SK-N-MC (cell line): ENCODE results near the gene PRKAB2.

Experiments
- DNase-seq: peaks from one replicate; pipeline ENCODE4 v3.0.0-alpha.2; 2011; ENCODE audit warnings: low read depth, low spot score
- H3K27ac ChIP-seq: fragments of 200-600 bp; sonication (generic); 2 replicates; pipeline ENCODE4 v1.5.1; 2016; ENCODE audit warnings: mixed run types
- H3K36me3 ChIP-seq: fragments of 200-600 bp; sonication (generic); 2 replicates; pipeline ENCODE4 v1.6.1; 2017; ENCODE audit warnings: antibody characterized with exemption, low read length, mixed read lengths; ENCODE audit not compliant: insufficient read depth
- H3K4me3 ChIP-seq: fragments of 200-600 bp; sonication (generic); 2 replicates; pipeline ENCODE4 v1.5.1; 2016
- H3K9ac ChIP-seq: fragments of 200-600 bp; sonication (generic); 2 replicates; pipeline ENCODE4 v1.8.0; 2017; ENCODE audit warnings: mixed run types, mixed read lengths; ENCODE audit not compliant: insufficient read length
- H3K9me3 ChIP-seq: fragments of 200-600 bp; sonication (generic); 2 replicates; pipeline ENCODE4 v1.6.1; 2017; ENCODE audit warnings: low read depth, mild to moderate bottlenecking, antibody characterized with exemption, low read length, moderate library complexity, mixed read lengths
- EZH2 ChIP-seq: fragments of 200-600 bp; sonication (generic); IDR thresholded peaks from one replicate; pipeline ENCODE4 v1.6.1; 2017; ENCODE audit warnings: antibody characterized with exemption
- FOXP2 ChIP-seq: optimal IDR thresholded peaks from 2 replicates; pipeline ENCODE3; 2011; ENCODE audit warnings: mild to moderate bottlenecking, moderate library complexity; ENCODE audit not compliant: insufficient read depth; ENCODE audit errors: extremely low read length, control extremely low read depth
- POLR2AphosphoS5 ChIP-seq: IDR thresholded peaks from 2 replicates; pipeline ENCODE4 v1.6.1; 2012; ENCODE audit warnings: mild to moderate bottlenecking, low read depth, low read length, borderline replicate concordance

PRKAB2 gene

GRCh38 chr1:147211577-147211976 lies 39.3 kb upstream of the PRKAB2 start:
- Histone ChIP-seq H3K9me3 (no peaks in the 10 kb centered on the region), H3K9ac (no peak overlapping the region), H3K27ac (no peak overlapping the region), H3K4me3 (no peak overlapping the region), H3K36me3 (no peaks in the 10 kb centered on the region)
- TF ChIP-seq EZH2, result no peak
- TF ChIP-seq FOXP2, result no peak
- no peak for TF ChIP-seq POLR2AphosphoS5
- DNase-seq, result no peak

GRCh38 chr1:147210987-147211386 lies 38.7 kb upstream of the PRKAB2 start:
- Histone ChIP-seq H3K9ac (no peak overlapping the region), H3K27ac (no peak overlapping the region), H3K9me3 (no peaks in the 10 kb centered on the region), H3K4me3 (no peak overlapping the region), H3K36me3 (no peaks in the 10 kb centered on the region)
- DNase-seq, result no peak
- no peak for TF ChIP-seq FOXP2
- no peak for TF ChIP-seq POLR2AphosphoS5
- no peak for TF ChIP-seq EZH2

- Histone ChIP-seq H3K4me3 (no peak overlapping the region), H3K36me3 (no peaks in the 10 kb centered on the region), H3K27ac (no peak overlapping the region), H3K9ac (no peak overlapping the region), H3K9me3 (no peaks in the 10 kb centered on the region)
- DNase-seq, result no peak
- TF ChIP-seq POLR2AphosphoS5 (no peak), FOXP2 (no peak), EZH2 (no peak)
Measured at GRCh38 chr1:147209825-147210821, 37.9 kb upstream of the PRKAB2 start.

GRCh38 chr1:147208619-147209018 lies 36.3 kb upstream of the PRKAB2 start:
- H3K9me3 ChIP-seq, result no peaks in the 10 kb centered on the region
- no peak for DNase-seq
- H3K36me3 ChIP-seq, result no peaks in the 10 kb centered on the region
- TF ChIP-seq EZH2 (no peak), FOXP2 (no peak), POLR2AphosphoS5 (no peak)
- H3K4me3 ChIP-seq, result no peak overlapping the region
- no peak overlapping the region for H3K9ac ChIP-seq
- no peak overlapping the region for H3K27ac ChIP-seq

- Histone ChIP-seq H3K9ac (no peak overlapping the region), H3K36me3 (no peaks in the 10 kb centered on the region), H3K9me3 (no peaks in the 10 kb centered on the region), H3K4me3 (no peak overlapping the region), H3K27ac (no peak overlapping the region)
- no peak for TF ChIP-seq EZH2
- TF ChIP-seq POLR2AphosphoS5, result no peak
- TF ChIP-seq FOXP2, result no peak
- DNase-seq, result no peak
Measured at GRCh38 chr1:147207192-147207591, 34.9 kb upstream of the PRKAB2 start.

- no peak for DNase-seq
- no peak for TF ChIP-seq POLR2AphosphoS5
- no peak for TF ChIP-seq FOXP2
- TF ChIP-seq EZH2, result no peak
Measured at GRCh38 chr1:147204080-147204479, 31.8 kb upstream of the PRKAB2 start.

GRCh38 chr1:147202576-147202975 lies 30.3 kb upstream of the PRKAB2 start:
- Histone ChIP-seq H3K9ac (no peak overlapping the region), H3K27ac (no peak overlapping the region), H3K36me3 (no peaks in the 10 kb centered on the region), H3K4me3 (no peak overlapping the region), H3K9me3 (no peaks in the 10 kb centered on the region)
- DNase-seq, result no peak
- no peak for TF ChIP-seq FOXP2

More at GRCh38 chr1:147204080-147204479, 31.8 kb upstream of the PRKAB2 start:
- Histone ChIP-seq H3K9ac (no peak overlapping the region), H3K4me3 (no peak overlapping the region), H3K36me3 (no peaks in the 10 kb centered on the region), H3K9me3 (no peaks in the 10 kb centered on the region), H3K27ac (no peak overlapping the region)

- TF ChIP-seq POLR2AphosphoS5, result no peak
- no peak for TF ChIP-seq FOXP2
- no peak for TF ChIP-seq EZH2
- Histone ChIP-seq H3K9ac (no peak overlapping the region), H3K4me3 (no peak overlapping the region), H3K36me3 (no peaks in the 10 kb centered on the region), H3K27ac (no peak overlapping the region), H3K9me3 (no peaks in the 10 kb centered on the region)
- no peak for DNase-seq
Measured at GRCh38 chr1:147201786-147202185, 29.5 kb upstream of the PRKAB2 start.
